Amniotic stem cell (primary cell): Measurements from ENCODE around the gene FOXC2.
A peak's percentile ranks its signal among the peaks of the same experiment; 100 is the strongest.

ENCODE experiments used
- DNase-seq: peaks from one replicate; lab custom pipeline; 2025; lab: John Stamatoyannopoulos, UW

FOXC2 gene

GRCh38 chr16:86573646-86574508 lies 7.2 kb downstream of the FOXC2 start:
- DNase-seq = no peak

- no peak for DNase-seq
Measured at GRCh38 chr16:86574646-86575045, 8.0 kb downstream of the FOXC2 start.

GRCh38 chr16:86575095-86575685 lies 8.6 kb downstream of the FOXC2 start:
- DNase-seq = no peak

GRCh38 chr16:86575754-86576557 lies 9.3 kb downstream of the FOXC2 start:
- no peak for DNase-seq

GRCh38 chr16:86576591-86577313 lies 10.1 kb downstream of the FOXC2 start:
- DNase-seq = no peak

GRCh38 chr16:86577314-86577971 lies 10.8 kb downstream of the FOXC2 start:
- DNase-seq = no peak

- DNase-seq = no peak
Measured at GRCh38 chr16:86578061-86578599, 11.5 kb downstream of the FOXC2 start, which contains the start of gene FOXL1. Gene FOXL1, plus strand, starts transcription at chr16:86578549. Its CDS starts 175 bp downstream, at chr16:86578724.

GRCh38 chr16:86578611-86579267 lies 12.1 kb downstream of the FOXC2 start:
- DNase-seq = no peak

GRCh38 chr16:86579268-86580062 lies 12.8 kb downstream of the FOXC2 start:
- DNase-seq = no peak

- no peak for DNase-seq
Measured at GRCh38 chr16:86580063-86580790, 13.6 kb downstream of the FOXC2 start.

- DNase-seq = no peak
Measured at GRCh38 chr16:86580791-86581170, 14.2 kb downstream of the FOXC2 start.

- no peak for DNase-seq
Measured at GRCh38 chr16:86581458-86581857, 14.8 kb downstream of the FOXC2 start.

- DNase-seq = no peak
Measured at GRCh38 chr16:86584071-86584685, 17.5 kb downstream of the FOXC2 start.

GRCh38 chr16:86584726-86585721 lies 18.4 kb downstream of the FOXC2 start:
- no peak for DNase-seq

GRCh38 chr16:86585821-86586611 lies 19.4 kb downstream of the FOXC2 start:
- DNase-seq = peak; percentile 71

- DNase-seq = no peak
Measured at GRCh38 chr16:86587487-86587886, 20.9 kb downstream of the FOXC2 start.
